GM19099 (cell line): ENCODE data around the gene CAMP.
A peak's percentile ranks its signal among the peaks of the same experiment; 100 is the strongest.

ENCODE experiments used
- POLR2A ChIP-seq: IDR thresholded peaks from 3 replicates; pipeline ENCODE4 v1.6.1; 2011; ENCODE audit warnings: low read depth; ENCODE audit not compliant: insufficient read length; ENCODE audit errors: extremely low read depth

The CAMP gene, protein sequence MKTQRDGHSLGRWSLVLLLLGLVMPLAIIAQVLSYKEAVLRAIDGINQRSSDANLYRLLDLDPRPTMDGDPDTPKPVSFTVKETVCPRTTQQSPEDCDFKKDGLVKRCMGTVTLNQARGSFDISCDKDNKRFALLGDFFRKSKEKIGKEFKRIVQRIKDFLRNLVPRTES

GRCh38 chr3:48222616-48223513 is at the start of gene CAMP:
CAMP (plus strand) TSS chr3:48223495; CDS start chr3:48223512, 17 bp downstream.
- no peak for TF ChIP-seq POLR2A

GRCh38 chr3:48178072-48178471 is 45.2 kb upstream of the CAMP start:
- TF ChIP-seq POLR2A = no peak

DNA sequence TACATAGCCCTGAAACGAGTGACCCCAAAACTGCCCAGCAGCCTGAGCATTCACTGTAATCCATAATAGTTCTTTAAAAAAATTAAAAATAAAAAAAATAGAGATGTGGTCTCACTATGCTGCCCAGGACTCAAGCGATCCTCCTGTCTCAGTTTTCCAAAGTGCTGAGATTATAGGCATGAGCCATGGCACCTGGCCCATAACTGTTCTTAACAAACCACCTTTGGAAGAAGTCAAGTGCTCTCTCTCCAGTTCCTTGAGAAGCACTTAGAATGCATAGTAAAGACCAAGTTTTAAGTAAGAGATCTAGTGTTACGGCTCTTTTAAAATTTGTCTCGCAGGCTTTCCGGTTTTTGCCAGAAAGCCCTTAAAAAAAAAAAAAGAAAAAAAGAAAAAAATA is 43.3 kb upstream of the CAMP start:
- TF ChIP-seq POLR2A = no peak

- TF ChIP-seq POLR2A = no peak
Observed at GRCh38 chr3:48180531-48181253, 42.6 kb upstream of the CAMP start.

DNA sequence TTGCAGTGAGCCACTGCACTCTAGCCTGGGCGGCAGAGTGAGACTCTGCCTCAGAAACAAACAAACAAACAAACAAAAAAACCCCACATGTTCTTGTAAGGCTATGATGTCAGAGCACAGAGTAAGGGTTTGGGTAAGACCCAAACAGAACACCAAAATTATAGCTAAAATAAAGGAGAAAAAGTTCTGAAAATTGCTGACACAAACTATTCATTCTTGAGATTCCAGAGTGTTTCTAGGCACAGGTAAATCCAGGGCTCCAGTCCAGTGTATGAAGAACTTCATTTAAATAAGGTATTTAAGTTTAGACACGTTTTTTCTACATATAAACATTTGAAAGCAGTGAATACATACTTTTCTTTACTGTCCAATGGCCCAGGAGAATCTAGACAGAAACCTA is 39.0 kb upstream of the CAMP start:
- no peak for TF ChIP-seq POLR2A

- TF ChIP-seq POLR2A = no peak
Observed at GRCh38 chr3:48185129-48185528, 38.2 kb upstream of the CAMP start.

DNA sequence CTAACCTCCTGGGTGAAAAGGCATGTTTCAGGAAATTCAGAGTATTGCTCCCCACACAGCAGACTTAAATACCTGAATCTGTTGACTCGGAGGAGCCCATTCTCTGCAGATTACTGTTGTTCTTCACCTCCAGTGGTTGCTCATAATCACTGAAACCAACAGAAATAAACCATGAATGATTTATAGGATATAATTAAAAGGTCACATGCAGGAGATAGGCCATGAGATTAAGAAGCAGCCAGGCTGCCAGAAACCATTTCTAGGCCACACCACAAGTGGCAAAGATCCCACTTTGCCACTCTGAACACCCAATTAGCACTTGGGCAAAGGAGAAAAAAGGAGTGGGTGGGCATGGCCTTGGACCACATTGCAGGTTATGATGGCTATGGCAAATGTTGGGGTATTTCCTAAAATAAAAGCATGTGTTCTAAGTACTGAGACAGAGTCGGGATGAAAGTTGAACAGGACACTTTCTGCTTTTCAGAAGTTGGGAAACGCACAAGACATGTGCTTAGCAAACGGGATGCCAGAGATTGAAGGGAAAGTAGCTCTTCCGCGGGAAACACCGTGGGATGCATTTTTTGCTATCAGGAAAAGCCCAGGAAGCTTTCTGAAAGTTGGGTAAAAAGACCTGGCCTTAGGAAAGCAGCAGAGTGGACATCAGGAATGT is 36.5 kb upstream of the CAMP start:
- TF ChIP-seq POLR2A = no peak

DNA sequence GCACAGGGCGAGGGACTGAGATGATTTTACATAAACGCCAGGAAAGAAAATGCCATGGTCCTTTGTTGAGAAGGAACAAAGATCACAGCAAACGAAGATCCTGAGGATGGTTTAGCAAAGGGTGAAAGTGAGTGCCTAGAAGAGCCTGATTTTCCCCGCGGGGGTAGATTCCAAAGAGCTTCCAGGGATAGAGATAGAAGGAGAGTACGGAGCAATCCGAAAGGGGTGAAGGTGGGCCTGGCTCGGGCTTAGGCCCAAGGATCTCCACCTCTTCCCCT is 36.1 kb upstream of the CAMP start:
- no peak for TF ChIP-seq POLR2A

DNA sequence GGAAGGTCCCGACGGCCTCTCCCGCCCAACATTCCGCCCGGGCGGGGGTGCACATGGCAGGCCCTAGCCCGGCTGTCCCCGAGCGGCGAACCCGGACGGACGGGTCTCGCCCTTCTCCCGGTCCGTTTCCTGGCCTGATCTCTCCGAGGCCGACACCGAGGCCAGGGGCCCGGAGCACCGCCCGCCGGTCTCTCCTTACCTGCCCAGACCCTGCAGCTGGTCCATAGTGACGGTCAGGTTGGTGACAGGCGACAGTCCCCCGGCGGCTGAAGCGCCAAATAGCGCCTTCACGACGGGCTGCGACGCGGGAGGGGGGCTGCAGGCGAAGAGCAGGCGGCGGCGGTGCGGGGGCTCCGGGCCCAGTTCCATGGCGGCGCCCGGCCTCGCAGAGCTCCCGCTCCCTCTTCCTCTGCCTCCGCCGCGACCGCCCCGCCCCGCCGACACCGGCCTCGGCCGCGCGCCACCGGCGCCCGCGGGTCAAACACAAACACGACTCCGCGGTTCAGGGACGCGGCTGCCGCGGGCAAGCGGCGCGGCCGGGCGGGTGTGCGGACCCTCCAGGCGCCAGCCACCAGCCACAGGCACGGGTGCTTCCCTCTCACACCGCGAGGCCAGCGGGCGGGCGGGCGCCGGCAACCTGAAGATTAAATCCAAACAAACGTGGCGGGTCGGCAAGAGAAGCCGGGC is 35.6 kb upstream of the CAMP start:
- TF ChIP-seq POLR2A = peak; percentile 20

DNA sequence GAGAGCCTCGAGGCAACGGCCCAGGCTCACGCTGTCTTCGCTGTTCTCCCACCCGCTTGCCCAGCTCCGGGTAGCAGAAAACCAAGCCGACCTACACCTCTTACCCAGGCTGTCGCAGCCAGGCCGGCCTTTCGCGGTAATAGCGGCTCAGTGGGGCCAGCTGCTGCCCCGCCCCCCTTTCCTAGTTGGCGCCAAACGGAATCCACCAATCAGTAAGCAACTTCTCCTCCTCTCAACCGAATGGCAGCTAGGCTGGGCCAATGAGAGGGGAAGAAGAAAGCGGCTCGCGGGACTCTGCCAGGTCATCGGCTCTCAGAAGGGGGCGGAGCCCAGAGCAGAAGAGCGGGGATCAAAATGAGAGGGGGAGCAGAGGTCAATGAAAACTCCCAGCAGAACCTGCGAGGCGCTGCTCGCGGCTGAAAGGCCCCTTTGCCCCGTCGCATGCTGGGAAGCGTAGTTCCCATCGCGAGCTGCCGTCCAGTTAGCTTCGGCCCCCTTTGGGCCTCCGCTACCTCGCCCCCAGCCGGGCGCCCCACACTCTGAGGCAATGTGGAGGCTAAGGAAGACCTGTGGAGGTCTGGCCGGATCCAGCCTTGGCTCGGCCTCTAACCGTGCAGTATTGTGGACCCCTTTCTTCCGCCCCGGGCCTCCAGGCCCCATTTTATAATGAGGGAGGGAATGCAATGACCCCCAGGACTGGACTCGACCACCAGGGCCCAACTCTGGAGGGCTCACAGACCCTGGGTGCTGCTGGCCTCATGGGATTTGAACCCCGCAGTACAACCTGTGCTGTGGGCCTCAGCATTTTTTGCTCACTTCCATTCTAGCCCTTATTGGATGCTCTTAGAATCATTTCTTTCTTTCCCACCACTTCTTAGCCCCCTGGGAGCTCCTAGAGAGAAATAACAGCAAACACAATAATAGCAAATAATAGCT is 34.8 kb upstream of the CAMP start, which contains the start of gene CDC25A:
TSS of gene CDC25A (minus strand) at position 152 of the 936 bp plus-strand sequence. CDS start 470 bp downstream, outside the sequence.
- TF ChIP-seq POLR2A = peak; percentile 73

- no peak for TF ChIP-seq POLR2A
Observed at GRCh38 chr3:48189321-48189720, 34.0 kb upstream of the CAMP start.

DNA sequence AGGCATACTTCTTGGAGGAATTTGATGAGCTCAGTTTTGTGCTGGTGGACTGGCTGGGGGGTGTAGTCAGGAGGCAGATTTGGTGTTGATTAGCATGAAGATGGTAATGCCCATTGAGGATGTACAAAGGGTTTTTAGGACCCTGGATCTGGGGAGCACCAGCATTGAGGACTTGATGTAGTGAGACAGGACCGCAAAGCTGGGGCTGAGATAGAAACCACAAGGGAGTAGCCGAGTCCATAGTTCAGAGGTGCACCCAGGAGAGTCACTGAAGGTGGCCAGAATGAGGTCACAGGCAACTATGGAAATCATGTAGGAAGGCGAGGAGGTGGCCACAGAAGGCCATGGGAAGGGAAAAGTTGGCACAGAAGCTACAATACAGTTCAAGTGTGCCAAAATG is 32.4 kb upstream of the CAMP start:
- TF ChIP-seq POLR2A = no peak

GRCh38 chr3:48194446-48195071 is 28.7 kb upstream of the CAMP start:
- TF ChIP-seq POLR2A = no peak
